Smooth muscle cell (in vitro differentiated cells): ENCODE measurements around the gene BRSK2. TPM values are rescaled to one million over a fixed set of nuclear protein-coding genes. Genes with fewer than 3 reads are reported as not detected.
"Not testable (repeated sequence)": the region's sequence is repeated elsewhere in the genome, so short reads cannot be mapped to it uniquely, and the experiment has no call there.

Experiments used
- DNase-seq: peaks from one replicate; lab custom pipeline; 2025; ENCODE audit not compliant: unreplicated experiment; lab: John Stamatoyannopoulos, UW
- H2AFZ ChIP-seq: fragments of 200-600 bp; sonication (generic); 2 replicates; pipeline ENCODE4 v1.6.0; 2016; ENCODE audit warnings: antibody characterized with exemption, low read depth, mild to moderate bottlenecking
- H3F3A ChIP-seq: fragments of 200-600 bp; sonication (generic); 2 replicates; pipeline ENCODE4 v1.6.0; 2017; ENCODE audit warnings: antibody characterized with exemption, low read depth
- H3K27ac ChIP-seq: fragments of 200-600 bp; sonication (generic); 2 replicates; pipeline ENCODE4 v1.5.1; 2016; ENCODE audit warnings: low read depth, mild to moderate bottlenecking
- H3K27me3 ChIP-seq: fragments of 200-600 bp; sonication (generic); 2 replicates; pipeline ENCODE4 v1.6.1; 2016; ENCODE audit warnings: low read depth, mild to moderate bottlenecking
- H3K36me3 ChIP-seq: fragments of 200-600 bp; sonication (generic); 2 replicates; pipeline ENCODE4 v1.5.1; 2016; ENCODE audit warnings: low read depth
- H3K4me1 ChIP-seq: fragments of 200-600 bp; sonication (generic); 2 replicates; pipeline ENCODE4 v1.5.1; 2016; ENCODE audit warnings: low read depth
- H3K4me2 ChIP-seq: fragments of 200-600 bp; sonication (generic); 2 replicates; pipeline ENCODE4 v1.6.0; 2016; ENCODE audit warnings: mild to moderate bottlenecking
- H3K4me3 ChIP-seq: fragments of 200-600 bp; sonication (generic); 2 replicates; pipeline ENCODE4 v1.5.1; 2016; ENCODE audit warnings: mild to moderate bottlenecking
- H3K79me2 ChIP-seq: fragments of 200-600 bp; sonication (generic); 2 replicates; pipeline ENCODE4 v1.6.0; 2016; ENCODE audit warnings: low read depth, mild to moderate bottlenecking
- H3K9ac ChIP-seq: fragments of 200-600 bp; sonication (generic); 2 replicates; pipeline ENCODE4 v1.6.0; 2016; ENCODE audit warnings: low read depth
- H3K9me3 ChIP-seq: fragments of 200-600 bp; sonication (generic); replicated peaks from 2 replicates; pipeline ENCODE4 v1.5.1; 2016; ENCODE audit warnings: low read depth
- H4K20me1 ChIP-seq: fragments of 200-600 bp; sonication (generic); 2 replicates; pipeline ENCODE4 v1.6.0; 2016; ENCODE audit warnings: low read depth
- CTCF ChIP-seq: fragments of 200-600 bp; sonication (generic); IDR thresholded peaks from 2 replicates; pipeline ENCODE4 v1.5.1; 2017; ENCODE audit warnings: borderline replicate concordance, mild to moderate bottlenecking, antibody characterized with exemption; ENCODE audit not compliant: insufficient read depth, poor library complexity, severe bottlenecking
- WGBS: methylation state at CpG from one replicate; pipeline ENCODE4 v1.1.7; 2016; ENCODE audit warnings: low lambda C conversion rate; 5-methylcytosine and 5-hydroxymethylcytosine counted together
- polyA plus RNA-seq: library from polyadenylated mRNA; unstranded; fragments of >200 nt; fragmentation: Nextera tagmentation; extraction: Ambion mirVana; gene quantifications from 2 replicates; pipeline ENCODE4 v1.2.1, GENCODE V29; 2016
- total RNA-seq: library from RNA; depleted of rRNA; stranded (reverse); fragments of >200 nt; gene quantifications from 2 replicates; pipeline ENCODE4 v1.2.3, GENCODE V29; 2014

BRSK2 gene
- total and polyA plus RNA-seq, 2 experiments from 2014 or later = 1.5 to 5.2 TPM

DNA sequence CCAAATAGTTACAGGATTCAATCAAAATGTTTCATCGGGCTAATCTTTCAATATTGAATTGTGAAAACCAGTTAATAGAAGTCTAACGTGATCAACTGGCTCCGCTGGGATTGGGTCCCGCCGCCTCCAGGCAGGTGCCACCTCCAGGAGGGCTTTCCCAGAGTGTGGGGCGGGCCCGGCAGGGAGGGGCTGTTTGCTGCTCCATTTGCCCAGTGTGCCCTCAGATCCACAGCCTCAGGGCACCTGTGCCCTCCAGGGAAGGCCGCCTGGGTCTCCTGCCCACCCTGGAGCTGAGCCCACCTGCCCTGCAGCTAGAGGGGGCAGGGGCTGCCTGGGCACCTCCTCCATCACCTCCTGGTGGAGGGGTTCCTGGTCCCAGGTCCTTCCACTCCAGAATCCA, 17.9 kb downstream of the BRSK2 start:
- no peaks in the 10 kb centered on the region for H3K27me3 ChIP-seq
- H3F3A ChIP-seq = no peaks in the 10 kb centered on the region
- no peak overlapping the region for H3K27ac ChIP-seq
- no peak overlapping the region for H3K4me2 ChIP-seq
- TF ChIP-seq CTCF = no peak
- DNase-seq = no peak
- WGBS = 90% methylated on average over 8 of the region's 8 CpGs
- no peaks in the 10 kb centered on the region for H3K79me2 ChIP-seq
- H3K4me3 ChIP-seq = no peak overlapping the region
- no peak overlapping the region for H2AFZ ChIP-seq
- H3K4me1 ChIP-seq = no peaks in the 10 kb centered on the region
- H3K9me3 ChIP-seq = no peaks in the 10 kb centered on the region
- no peaks in the 10 kb centered on the region for H3K36me3 ChIP-seq
- peaks cover 8% of the 10 kb centered on the region for H4K20me1 ChIP-seq
- no peak overlapping the region for H3K9ac ChIP-seq

DNA sequence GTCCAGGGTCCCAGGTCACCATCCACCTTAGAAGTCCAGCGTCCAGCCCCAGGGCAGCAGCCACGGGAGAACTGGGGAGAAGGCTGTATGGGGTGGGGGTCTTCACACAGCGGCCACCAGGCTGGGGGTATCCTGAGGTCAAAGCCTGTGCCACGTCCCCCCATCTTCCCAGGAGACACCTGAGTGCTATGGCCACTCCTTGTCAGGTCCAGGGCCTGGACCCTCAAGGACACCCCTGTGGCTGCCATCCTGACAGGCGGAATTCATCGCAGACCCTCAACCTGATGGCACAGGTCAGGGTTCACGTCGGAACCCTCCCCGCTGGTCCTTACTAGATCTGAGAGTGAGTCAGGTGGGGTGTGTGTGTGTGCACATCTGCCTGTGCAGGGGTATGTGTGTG, 18.6 kb downstream of the BRSK2 start:
- no peaks in the 10 kb centered on the region for H3K9me3 ChIP-seq
- no peak overlapping the region for H3K27ac ChIP-seq
- H3K4me3 ChIP-seq = no peak overlapping the region
- H3K79me2 ChIP-seq = no peaks in the 10 kb centered on the region
- H3K36me3 ChIP-seq = no peaks in the 10 kb centered on the region
- H3K27me3 ChIP-seq = no peaks in the 10 kb centered on the region
- DNase-seq = no peak
- H3F3A ChIP-seq = no peaks in the 10 kb centered on the region
- no peaks in the 10 kb centered on the region for H3K4me1 ChIP-seq
- peaks cover 6% of the 10 kb centered on the region for H4K20me1 ChIP-seq
- H3K4me2 ChIP-seq = no peak overlapping the region
- no peak overlapping the region for H3K9ac ChIP-seq
- 92% methylated on average over 9 of the region's 9 CpGs for WGBS
- no peak for TF ChIP-seq CTCF
- no peak overlapping the region for H2AFZ ChIP-seq

- whole genome bisulfite sequencing = 85% methylated on average over 29 of the region's 29 CpGs
- no peaks in the 10 kb centered on the region for H3K79me2 ChIP-seq
- DNase-seq = no peak
- no peaks in the 10 kb centered on the region for H4K20me1 ChIP-seq
- H3K4me2 ChIP-seq = no peak overlapping the region
- TF ChIP-seq CTCF = no peak
- H3K9ac ChIP-seq = no peak overlapping the region
- no peak overlapping the region for H3K27ac ChIP-seq
- H3K9me3 ChIP-seq = no peaks in the 10 kb centered on the region
- no peaks in the 10 kb centered on the region for H3F3A ChIP-seq
- H2AFZ ChIP-seq = no peak overlapping the region
- no peaks in the 10 kb centered on the region for H3K36me3 ChIP-seq
- H3K4me1 ChIP-seq = no peaks in the 10 kb centered on the region
- no peaks in the 10 kb centered on the region for H3K27me3 ChIP-seq
- H3K4me3 ChIP-seq = no peak overlapping the region
Observed at GRCh38 chr11:1409108-1409851, 19.5 kb downstream of the BRSK2 start.

DNA sequence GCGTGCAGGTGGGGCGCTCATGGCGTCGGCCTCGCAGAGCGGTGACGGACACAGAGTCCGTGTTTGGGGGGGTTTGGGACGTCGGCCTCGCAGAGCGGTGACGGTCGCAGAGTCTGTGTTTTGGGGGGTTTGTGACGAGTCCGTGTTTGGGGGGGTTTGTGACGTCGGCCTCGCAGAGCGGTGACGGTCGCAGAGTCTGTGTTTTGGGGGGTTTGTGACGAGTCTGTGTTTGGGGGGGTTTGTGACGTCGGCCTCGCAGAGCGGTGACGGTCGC, 20.1 kb downstream of the BRSK2 start:
- not testable (repeated sequence) for H3K79me2 ChIP-seq, H3K36me3 ChIP-seq, H3K4me1 ChIP-seq, H3K9ac ChIP-seq, H3K9me3 ChIP-seq, DNase-seq, H3K27me3 ChIP-seq, H3K27ac ChIP-seq, H2AFZ ChIP-seq, H3F3A ChIP-seq, H4K20me1 ChIP-seq, H3K4me3 ChIP-seq, H3K4me2 ChIP-seq
- WGBS = 97% methylated on average over 14 of the region's 29 CpGs
